ACC112 (cell line): ENCODE results near the gene FOSB.
A peak's percentile ranks its signal among the peaks of the same experiment; 100 is the strongest.

Experiments
- H2AFZ ChIP-seq: fragments of 200-600 bp; sonication (generic); one replicate; pipeline ENCODE4 v1.6.0; 2017; ENCODE audit warnings: antibody characterized with exemption, low read length; ENCODE audit not compliant: unreplicated experiment
- H3K27ac ChIP-seq: fragments of 200-600 bp; sonication (generic); 2 replicates; pipeline ENCODE4 v1.5.1; 2014; ENCODE audit warnings: low read depth, mild to moderate bottlenecking, antibody characterized with exemption, low read length, moderate library complexity
- H3K27me3 ChIP-seq: fragments of 200-600 bp; sonication (generic); 2 replicates; pipeline ENCODE4 v1.6.1; 2014; ENCODE audit warnings: mild to moderate bottlenecking, antibody characterized with exemption, low read length, moderate library complexity, mixed read lengths; ENCODE audit not compliant: insufficient read depth
- H3K36me3 ChIP-seq: fragments of 200-600 bp; sonication (generic); 2 replicates; pipeline ENCODE4 v1.6.1; 2016; ENCODE audit warnings: mild to moderate bottlenecking, antibody characterized with exemption, low read length, moderate library complexity, mixed read lengths; ENCODE audit not compliant: insufficient read depth
- H3K4me1 ChIP-seq: fragments of 200-600 bp; sonication (generic); one replicate; pipeline ENCODE4 v1.6.1; 2016; ENCODE audit warnings: low read length, mixed read lengths; ENCODE audit not compliant: insufficient read depth, unreplicated experiment, control insufficient read depth
- H3K4me3 ChIP-seq: fragments of 200-600 bp; sonication (generic); 2 replicates; pipeline ENCODE4 v1.5.1; 2014; ENCODE audit warnings: mild to moderate bottlenecking, low read depth, low read length
- H3K79me2 ChIP-seq: fragments of 200-600 bp; sonication (generic); one replicate; pipeline ENCODE4 v1.6.0; 2016; ENCODE audit warnings: low read length; ENCODE audit not compliant: control insufficient read depth, unreplicated experiment, insufficient read depth

Gene FOSB

DNA sequence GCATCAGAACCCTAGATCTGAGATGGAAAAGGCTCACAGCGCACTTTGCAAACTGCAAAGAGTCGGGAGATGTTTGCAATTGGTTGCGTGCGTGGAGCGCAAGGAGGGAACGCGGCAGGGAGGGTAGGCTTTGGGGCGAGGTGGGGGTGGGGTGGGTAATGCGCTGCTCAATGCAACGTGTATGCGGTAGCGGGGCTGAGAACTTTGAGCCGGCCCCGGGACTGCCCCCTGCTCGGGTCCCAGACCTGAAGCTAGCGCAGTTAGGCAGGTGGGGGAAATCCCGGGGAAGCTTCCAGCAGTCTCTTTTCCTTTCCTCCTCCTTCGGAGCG lies 971 bp downstream of the FOSB start:
- no peaks in the 10 kb centered on the region for H3K4me1 ChIP-seq
- H3K79me2 ChIP-seq = no peaks in the 10 kb centered on the region
- H3K27ac ChIP-seq = peak overlapping the region; percentile 91
- no peaks in the 10 kb centered on the region for H3K27me3 ChIP-seq
- no peaks in the 10 kb centered on the region for H3K36me3 ChIP-seq
- H2AFZ ChIP-seq = no peak overlapping the region
- H3K4me3 ChIP-seq = peak overlapping the region; percentile 79

DNA sequence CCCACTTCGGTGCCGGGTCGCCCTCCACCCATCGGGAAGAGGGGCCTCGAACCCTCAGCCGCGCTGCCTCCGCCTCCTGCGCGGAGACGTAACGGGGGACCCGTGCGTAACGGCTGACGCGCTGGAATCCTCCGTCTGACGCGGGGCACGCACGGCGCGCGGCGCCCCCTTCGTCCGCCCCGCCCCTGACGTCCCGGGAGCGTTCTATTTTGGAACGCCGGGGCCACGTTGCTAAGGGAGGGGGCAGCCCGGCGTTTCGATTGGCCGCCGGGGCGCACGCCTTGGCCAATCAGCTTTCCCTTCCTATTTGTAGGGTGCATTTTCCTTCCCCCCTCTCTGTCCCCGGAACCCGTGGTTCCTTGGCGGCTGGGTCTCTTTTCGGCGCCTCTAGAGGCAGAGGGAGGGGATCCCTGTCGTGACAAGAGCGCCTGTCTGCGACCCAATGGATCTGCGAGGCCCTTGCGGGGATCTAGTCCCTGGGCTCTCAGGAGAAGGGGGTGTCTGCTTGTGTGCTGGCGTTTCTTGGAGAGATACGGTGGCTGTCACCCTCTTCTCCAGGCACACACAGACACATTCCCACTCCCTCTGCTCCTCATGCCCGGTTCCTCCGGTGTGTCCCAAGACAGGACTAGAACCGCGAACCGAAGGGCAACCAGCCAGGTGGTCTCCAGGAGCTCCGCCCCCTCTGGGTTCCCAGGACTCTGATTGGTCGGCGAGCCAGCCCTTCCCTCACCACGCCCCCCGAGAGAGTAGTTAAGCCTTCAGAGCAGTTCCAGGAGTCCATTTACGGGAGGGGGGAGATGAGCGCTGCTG lies 1.5 kb downstream of the FOSB start:
- Histone ChIP-seq H3K79me2 (no peaks in the 10 kb centered on the region), H3K4me1 (no peaks in the 10 kb centered on the region), H3K4me3 (peak overlapping the region; percentile 79), H2AFZ (no peak overlapping the region), H3K27ac (peak overlapping the region; percentile 91), H3K27me3 (no peaks in the 10 kb centered on the region), H3K36me3 (no peaks in the 10 kb centered on the region)

DNA sequence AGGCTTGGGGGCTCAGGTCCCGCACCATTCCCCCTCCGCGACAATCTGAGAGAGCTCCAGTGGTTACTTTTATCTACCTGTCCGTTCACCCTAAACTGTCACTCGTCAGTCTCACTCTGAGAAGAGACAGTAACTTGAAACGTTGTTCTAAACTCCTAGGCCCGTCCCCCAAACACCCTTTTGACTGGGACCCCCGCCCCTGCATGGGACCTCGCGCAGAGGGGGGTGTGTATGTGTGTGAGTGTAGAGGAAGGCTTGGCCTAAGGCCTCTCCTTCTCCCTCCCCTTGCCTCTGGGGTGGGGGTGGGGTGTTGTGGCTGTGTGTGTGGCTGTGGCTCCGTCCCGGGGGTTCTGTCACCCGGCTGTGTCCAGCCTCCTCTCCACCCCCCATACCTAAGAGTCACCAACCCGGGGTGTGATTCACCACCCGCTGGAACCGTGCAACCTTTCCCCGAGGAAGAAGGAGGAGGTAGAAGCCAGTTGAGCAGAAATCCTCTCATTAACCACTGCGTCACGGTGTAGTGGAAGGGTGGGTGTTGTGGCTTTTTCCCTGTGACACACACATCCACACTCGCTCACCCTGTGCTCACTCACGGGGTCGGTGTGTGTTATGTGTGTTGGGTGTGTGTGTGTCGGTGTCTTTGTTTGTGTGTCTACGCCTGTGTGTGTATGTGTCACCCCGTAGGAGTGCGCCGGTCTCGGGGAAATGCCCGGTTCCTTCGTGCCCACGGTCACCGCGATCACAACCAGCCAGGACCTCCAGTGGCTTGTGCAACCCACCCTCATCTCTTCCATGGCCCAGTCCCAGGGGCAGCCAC lies 2.4 kb downstream of the FOSB start:
- peak overlapping the region; percentile 91 for H3K27ac ChIP-seq
- H3K79me2 ChIP-seq = no peaks in the 10 kb centered on the region
- no peak overlapping the region for H2AFZ ChIP-seq
- H3K27me3 ChIP-seq = no peaks in the 10 kb centered on the region
- peak overlapping the region; percentile 79 for H3K4me3 ChIP-seq
- no peaks in the 10 kb centered on the region for H3K36me3 ChIP-seq
- H3K4me1 ChIP-seq = no peaks in the 10 kb centered on the region

DNA sequence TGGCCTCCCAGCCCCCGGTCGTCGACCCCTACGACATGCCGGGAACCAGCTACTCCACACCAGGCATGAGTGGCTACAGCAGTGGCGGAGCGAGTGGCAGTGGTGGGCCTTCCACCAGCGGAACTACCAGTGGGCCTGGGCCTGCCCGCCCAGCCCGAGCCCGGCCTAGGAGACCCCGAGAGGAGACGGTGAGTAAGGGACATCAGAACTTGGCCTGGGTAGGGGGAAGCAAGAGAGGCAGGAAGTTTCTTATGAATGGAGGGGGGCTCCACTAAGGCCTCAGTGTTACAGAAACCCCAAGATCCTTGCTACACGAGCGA lies 2.9 kb downstream of the FOSB start:
- no peaks in the 10 kb centered on the region for H3K36me3 ChIP-seq
- H3K27me3 ChIP-seq = no peaks in the 10 kb centered on the region
- no peak overlapping the region for H3K27ac ChIP-seq
- no peak overlapping the region for H2AFZ ChIP-seq
- H3K4me3 ChIP-seq = peak overlapping the region; percentile 79; the same call in 1 of the 2 replicates
- no peaks in the 10 kb centered on the region for H3K4me1 ChIP-seq
- no peaks in the 10 kb centered on the region for H3K79me2 ChIP-seq

DNA sequence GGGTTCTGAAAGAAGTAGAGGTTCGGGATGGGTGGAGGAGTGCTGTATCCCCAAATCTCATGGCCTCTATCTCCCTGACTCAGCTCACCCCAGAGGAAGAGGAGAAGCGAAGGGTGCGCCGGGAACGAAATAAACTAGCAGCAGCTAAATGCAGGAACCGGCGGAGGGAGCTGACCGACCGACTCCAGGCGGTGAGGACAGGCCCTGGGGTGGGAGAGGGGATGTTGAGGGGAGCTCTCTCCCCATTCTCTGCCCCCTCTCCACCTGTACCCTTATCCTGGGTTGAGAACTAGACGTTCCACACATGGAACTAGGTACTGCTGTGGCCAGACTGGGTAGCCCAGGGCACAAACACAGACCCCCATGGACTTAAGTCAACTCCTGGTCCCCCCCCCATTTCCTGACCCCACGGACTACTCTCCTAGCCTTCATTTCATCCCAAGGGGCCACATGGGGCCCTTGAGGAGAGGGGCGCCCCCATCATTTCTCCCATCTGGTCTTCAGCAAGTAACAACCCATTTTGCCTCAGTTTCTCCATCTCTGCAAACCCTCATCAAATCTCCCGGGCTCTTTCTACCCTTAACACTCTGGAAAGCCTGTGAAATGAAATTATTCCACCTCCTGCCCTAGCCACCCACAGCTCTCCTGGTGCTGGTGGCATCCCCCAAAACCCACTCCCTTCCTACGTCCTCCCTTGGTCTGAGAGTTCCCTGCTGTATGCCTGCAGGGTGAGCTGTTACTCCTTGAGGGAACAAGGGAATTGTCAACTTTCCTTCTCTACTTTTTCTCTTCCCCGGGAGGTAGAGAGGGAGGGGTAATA lies 3.5 kb downstream of the FOSB start:
- no peaks in the 10 kb centered on the region for H3K27me3 ChIP-seq

DNA sequence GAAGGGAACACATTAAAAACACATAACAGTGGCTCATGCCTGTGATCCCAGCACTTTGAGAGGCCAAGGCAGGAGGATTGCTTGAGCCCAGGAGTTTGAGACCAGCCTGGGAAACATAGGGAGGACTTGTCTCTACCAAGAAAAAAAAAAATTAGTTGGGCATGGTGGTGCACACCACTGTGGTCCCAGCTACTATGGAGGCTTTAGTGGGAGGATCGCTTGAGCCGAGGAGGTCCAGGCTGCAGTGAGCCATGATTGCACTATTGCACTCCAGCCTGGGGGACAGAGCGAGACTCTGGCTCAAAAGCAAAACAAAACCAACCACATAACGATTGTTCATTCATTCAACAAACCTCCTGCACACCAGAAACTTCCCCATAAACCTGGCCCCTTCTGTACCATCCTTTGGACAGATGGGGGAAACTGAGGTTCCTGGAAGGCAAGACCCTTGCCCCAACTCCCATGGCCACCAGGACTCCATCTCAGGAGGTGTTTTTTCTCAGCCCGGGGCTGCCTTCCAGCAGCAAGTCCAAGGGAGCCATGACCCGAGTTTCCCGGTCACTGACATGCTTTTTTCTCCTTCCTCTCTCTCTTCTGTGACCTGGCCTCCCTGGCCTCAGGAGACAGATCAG lies 4.3 kb downstream of the FOSB start:
- no peaks in the 10 kb centered on the region for H3K79me2 ChIP-seq
- H3K4me3 ChIP-seq = no peak overlapping the region
- H3K36me3 ChIP-seq = no peaks in the 10 kb centered on the region
- H3K27ac ChIP-seq = no peak overlapping the region
- H2AFZ ChIP-seq = no peak overlapping the region
- H3K4me1 ChIP-seq = no peaks in the 10 kb centered on the region
- no peaks in the 10 kb centered on the region for H3K27me3 ChIP-seq

More for the DNA sequence above, 3.5 kb downstream of the FOSB start:
- Histone ChIP-seq H3K4me1 (no peaks in the 10 kb centered on the region), H2AFZ (no peak overlapping the region), H3K79me2 (no peaks in the 10 kb centered on the region), H3K36me3 (no peaks in the 10 kb centered on the region), H3K27ac (no peak overlapping the region), H3K4me3 (no peak overlapping the region)

DNA sequence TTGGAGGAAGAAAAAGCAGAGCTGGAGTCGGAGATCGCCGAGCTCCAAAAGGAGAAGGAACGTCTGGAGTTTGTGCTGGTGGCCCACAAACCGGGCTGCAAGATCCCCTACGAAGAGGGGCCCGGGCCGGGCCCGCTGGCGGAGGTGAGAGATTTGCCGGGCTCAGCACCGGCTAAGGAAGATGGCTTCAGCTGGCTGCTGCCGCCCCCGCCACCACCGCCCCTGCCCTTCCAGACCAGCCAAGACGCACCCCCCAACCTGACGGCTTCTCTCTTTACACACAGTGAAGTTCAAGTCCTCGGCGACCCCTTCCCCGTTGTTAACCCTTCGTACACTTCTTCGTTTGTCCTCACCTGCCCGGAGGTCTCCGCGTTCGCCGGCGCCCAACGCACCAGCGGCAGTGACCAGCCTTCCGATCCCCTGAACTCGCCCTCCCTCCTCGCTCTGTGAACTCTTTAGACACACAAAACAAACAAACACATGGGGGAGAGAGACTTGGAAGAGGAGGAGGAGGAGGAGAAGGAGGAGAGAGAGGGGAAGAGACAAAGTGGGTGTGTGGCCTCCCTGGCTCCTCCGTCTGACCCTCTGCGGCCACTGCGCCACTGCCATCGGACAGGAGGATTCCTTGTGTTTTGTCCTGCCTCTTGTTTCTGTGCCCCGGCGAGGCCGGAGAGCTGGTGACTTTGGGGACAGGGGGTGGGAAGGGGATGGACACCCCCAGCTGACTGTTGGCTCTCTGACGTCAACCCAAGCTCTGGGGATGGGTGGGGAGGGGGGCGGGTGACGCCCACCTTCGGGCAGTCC lies 5.0 kb downstream of the FOSB start:
- H3K79me2 ChIP-seq = no peaks in the 10 kb centered on the region
- H3K4me3 ChIP-seq = no peak overlapping the region
- H2AFZ ChIP-seq = no peak overlapping the region
- no peaks in the 10 kb centered on the region for H3K27me3 ChIP-seq
- H3K4me1 ChIP-seq = peaks cover under 1% of the 10 kb centered on the region
- no peaks in the 10 kb centered on the region for H3K36me3 ChIP-seq
- no peak overlapping the region for H3K27ac ChIP-seq

DNA sequence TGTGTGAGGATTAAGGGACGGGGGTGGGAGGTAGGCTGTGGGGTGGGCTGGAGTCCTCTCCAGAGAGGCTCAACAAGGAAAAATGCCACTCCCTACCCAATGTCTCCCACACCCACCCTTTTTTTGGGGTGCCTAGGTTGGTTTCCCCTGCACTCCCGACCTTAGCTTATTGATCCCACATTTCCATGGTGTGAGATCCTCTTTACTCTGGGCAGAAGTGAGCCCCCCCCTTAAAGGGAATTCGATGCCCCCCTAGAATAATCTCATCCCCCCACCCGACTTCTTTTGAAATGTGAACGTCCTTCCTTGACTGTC lies 5.5 kb downstream of the FOSB start:
- no peaks in the 10 kb centered on the region for H3K79me2 ChIP-seq
- no peak overlapping the region for H2AFZ ChIP-seq
- H3K36me3 ChIP-seq = no peaks in the 10 kb centered on the region
- no peak overlapping the region for H3K27ac ChIP-seq
- no peaks in the 10 kb centered on the region for H3K27me3 ChIP-seq
- H3K4me1 ChIP-seq = peaks cover 3% of the 10 kb centered on the region
- H3K4me3 ChIP-seq = no peak overlapping the region

DNA sequence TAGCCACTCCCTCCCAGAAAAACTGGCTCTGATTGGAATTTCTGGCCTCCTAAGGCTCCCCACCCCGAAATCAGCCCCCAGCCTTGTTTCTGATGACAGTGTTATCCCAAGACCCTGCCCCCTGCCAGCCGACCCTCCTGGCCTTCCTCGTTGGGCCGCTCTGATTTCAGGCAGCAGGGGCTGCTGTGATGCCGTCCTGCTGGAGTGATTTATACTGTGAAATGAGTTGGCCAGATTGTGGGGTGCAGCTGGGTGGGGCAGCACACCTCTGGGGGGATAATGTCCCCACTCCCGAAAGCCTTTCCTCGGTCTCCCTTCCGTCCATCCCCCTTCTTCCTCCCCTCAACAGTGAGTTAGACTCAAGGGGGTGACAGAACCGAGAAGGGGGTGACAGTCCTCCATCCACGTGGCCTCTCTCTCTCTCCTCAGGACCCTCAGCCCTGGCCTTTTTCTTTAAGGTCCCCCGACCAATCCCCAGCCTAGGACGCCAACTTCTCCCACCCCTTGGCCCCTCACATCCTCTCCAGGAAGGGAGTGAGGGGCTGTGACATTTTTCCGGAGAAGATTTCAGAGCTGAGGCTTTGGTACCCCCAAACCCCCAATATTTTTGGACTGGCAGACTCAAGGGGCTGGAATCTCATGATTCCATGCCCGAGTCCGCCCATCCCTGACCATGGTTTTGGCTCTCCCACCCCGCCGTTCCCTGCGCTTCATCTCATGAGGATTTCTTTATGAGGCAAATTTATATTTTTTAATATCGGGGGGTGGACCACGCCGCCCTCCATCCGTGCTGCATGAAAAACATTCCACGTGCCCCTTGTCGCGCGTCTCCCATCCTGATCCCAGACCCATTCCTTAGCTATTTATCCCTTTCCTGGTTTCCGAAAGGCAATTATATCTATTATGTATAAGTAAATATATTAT lies 6.1 kb downstream of the FOSB start:
- Histone ChIP-seq H3K4me3 (no peak overlapping the region), H3K36me3 (no peaks in the 10 kb centered on the region), H2AFZ (no peak overlapping the region), H3K4me1 (peaks cover 3% of the 10 kb centered on the region), H3K27me3 (no peaks in the 10 kb centered on the region), H3K79me2 (no peaks in the 10 kb centered on the region), H3K27ac (no peak overlapping the region)
